NCI-H526 treated with DMSO at 0.1 percent for 48 hours (cell line): ENCODE results near the gene PEX11G.
"Not testable (repeated sequence)": the region's sequence is repeated elsewhere in the genome, so short reads cannot be mapped to it uniquely, and the experiment has no call there.

Experiments used
- DNase-seq: peaks from one replicate; lab custom pipeline; 2025; lab: John Stamatoyannopoulos, UW

Gene PEX11G

GRCh38 chr19:7433456-7433855 lies 55.4 kb downstream of the PEX11G start:
- not testable (repeated sequence) for DNase-seq

- no peak for DNase-seq
Measured at GRCh38 chr19:7429638-7430282, 59.1 kb downstream of the PEX11G start.

GRCh38 chr19:7428651-7429113 lies 60.2 kb downstream of the PEX11G start:
- no peak for DNase-seq

- DNase-seq, result no peak
Measured at GRCh38 chr19:7427944-7428343, 60.9 kb downstream of the PEX11G start.

GRCh38 chr19:7426986-7427385 lies 61.8 kb downstream of the PEX11G start:
- DNase-seq, result no peak
